ENCODE measurements around the gene DDAH1.

DDAH1 gene

GRCh38 chr1:85323770-85324169, 141.2 kb downstream of the DDAH1 start:
- DNase-seq, result no peak

DNA sequence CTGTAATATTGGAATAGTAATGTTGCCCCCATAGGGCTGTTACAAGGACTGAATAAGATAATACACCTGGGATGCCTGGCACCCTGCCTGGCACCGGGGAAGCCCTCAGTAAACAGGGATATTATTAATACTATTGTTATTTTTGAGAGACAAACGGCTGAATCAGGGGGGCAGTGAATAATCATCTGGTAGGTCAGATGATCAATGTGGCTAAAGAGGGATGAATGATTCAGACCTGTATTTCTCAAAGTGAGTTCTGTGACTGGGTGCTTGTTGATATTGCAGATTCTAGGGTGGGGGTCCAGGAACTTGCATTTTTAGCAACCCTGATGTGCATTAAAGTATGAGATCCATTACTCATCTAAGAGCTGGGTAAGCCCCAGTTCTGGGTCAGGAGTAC, 142.3 kb downstream of the DDAH1 start:
- DNase-seq, result no peak

DNA sequence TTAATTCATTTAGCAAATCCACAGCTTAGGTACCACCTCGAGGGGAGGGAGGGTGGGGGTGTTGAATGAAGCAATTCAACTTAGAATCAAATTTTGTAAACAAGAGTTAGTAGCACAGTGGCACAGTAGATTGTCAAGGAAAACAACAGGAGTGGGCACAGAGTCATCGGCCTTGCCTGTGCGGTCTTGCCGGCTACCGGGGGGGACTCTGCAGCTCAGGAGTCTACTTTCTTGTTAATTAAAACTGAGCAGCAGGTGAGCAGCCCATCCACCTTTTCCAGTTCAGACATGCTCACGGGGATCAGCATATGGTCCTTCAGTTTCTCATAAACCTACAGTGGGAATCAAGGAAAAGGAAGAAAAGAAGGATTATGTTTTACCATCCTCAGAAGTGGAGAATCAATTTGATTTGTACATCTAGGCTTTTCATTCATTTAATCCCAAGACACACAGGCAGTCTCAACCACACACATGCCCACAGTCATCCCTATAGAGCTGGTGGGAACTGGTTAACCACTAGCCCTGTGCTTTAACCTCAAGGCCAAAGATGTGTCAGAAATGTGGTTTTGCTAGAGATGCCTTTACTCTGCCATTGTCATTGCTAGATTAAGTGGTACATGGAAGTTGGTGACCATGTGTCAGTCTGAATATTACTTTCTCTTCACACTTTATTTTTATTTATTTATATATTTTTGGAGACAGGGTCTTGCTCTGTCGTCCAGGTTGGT, 143.6 kb downstream of the DDAH1 start:
- no peak for DNase-seq

- DNase-seq, result no peak
Measured at GRCh38 chr1:85320371-85321131, 144.4 kb downstream of the DDAH1 start.

- DNase-seq, result no peak
Measured at GRCh38 chr1:85319931-85320330, 145.0 kb downstream of the DDAH1 start.

GRCh38 chr1:85319491-85319890, 145.5 kb downstream of the DDAH1 start:
- no peak for DNase-seq

DNA sequence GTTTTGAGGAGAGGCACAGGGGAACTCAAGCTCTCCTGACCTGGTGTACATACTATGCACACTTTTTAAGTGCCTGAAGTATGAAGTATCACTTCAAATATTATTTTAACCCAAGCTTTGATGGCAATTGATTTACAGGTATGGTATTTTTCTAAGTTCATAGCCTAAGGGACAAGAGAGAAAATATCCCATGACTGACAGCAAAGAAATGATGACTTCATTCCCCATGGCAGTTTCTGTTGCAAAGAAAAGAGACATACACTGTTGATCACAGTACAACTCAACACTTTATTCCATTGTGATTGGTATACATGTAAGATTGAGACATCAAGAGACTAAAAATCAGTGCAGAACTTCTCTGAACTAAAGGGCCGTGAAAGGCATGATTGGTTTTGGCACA, 146.7 kb downstream of the DDAH1 start:
- no peak for DNase-seq

- no peak for DNase-seq
Measured at GRCh38 chr1:85317560-85317959, 147.4 kb downstream of the DDAH1 start.

DNA sequence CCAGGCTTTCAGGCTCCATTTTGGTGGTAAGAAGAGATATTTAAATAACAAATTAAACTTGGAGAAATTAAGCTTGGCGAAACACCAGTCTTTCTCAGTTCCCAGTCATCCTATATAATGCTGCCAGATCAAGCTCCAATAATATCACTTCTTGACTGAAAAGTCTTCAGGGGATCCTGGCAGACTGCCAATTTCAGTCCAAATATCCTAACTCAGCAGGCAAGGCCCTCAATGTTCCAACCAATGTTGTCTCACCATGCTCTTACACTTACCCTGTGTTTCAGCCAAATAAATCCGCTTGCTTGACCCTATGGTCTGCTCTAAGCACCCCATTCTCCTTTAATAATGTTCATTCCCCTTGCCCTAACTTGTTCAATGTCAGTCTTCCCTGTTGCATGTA, 148.6 kb downstream of the DDAH1 start:
- no peak for DNase-seq

DNA sequence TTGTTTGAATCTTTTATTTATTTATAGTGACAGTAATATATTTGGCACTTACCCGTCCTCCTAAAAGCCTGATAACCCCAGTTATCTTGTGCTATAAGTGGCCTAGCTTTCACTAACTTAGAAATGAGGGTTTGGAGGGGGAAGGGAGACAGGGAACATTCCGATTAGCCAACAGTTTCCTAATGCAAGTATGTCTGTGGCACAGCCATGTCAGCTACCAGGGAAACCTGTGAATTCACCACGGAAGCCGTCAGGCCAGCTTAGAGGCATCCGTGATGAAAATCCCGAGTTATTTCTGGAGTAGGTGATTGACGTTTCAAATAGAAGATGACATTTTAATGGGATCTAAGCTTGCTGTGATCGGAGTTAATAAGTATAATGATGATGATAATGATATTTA, 149.2 kb downstream of the DDAH1 start:
- DNase-seq, result no peak

DNA sequence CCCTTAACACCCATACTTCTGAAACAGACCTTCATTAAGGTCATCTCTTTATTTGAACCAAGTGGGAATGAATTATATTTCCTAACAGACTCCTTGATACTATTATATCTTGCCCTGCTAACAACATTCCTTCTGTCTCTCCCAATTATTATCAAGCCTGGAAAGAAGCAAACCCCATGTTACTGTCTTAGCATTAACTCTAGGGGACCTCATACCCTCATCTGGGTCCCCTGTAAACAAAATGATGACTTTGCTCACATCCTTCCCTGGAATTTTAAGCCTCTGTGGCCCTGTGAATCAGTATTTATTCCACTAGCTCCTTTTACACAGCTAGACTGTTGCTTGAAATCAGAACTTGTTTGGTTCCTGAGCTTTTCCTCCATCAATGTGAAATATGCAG, 150.2 kb downstream of the DDAH1 start:
- no peak for DNase-seq

DNA sequence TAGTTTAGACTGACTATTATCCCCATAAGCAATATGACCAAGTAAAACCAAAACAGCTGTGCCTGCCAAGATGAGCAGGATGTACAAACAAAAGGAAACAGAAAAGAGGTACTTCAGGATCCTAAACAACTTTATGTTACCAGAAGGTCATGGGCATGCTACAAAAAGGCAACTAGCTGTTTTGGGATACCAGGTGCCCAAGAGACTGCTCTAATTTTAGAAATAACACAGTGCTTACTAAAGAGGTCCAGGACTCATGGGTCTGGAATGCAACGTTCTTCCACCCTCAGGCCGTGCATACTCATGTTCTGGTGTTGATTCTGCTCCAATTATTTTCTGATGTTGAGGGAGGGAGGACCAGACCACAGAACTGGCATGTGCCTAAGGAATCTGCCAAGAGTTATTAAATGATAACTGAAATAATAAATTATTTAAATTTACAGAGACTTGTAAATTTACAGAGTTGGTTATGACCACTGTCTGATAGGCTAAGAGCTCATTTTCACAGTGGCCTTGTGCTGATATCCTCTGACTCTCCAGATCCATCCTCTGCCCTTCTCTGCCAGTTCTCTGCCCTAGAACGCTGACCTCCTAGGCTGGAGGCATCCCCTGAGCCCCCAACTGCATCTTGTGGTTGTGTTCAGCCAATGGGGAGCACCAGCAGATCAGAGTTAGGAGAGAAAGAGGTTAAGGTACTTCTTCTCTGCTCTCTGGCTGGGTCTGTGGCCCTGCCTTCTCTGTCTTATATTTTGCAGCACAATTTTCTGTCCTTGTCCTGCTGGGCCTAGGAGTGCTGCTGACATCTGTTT, 150.9 kb downstream of the DDAH1 start:
- DNase-seq, result no peak

GRCh38 chr1:85311818-85312217, 153.1 kb downstream of the DDAH1 start:
- DNase-seq, result no peak

DNA sequence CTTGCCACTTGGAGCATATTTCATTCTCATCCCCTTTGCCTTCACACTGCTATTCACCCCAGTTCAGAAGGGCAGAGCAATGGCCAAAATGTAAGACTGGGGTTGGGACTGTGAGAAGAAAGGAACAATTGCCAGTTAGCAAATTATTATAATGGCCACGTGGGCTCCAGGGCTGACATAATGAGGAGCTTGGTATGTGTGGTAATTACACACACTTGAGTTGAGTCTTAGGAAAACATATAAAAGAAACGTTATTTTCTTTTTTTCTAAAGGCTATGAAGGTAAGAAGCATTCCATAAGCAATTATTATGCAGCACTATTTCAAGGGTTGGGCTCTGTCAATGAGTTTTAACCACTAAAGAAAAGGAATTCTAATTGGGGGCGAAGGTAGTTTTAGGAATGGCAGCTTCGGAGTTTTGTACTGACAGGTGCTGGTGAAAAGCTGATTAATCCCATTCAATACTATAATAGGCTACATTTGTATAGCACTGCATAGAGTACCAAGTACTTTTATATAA, 156.1 kb downstream of the DDAH1 start:
- DNase-seq, result no peak

GRCh38 chr1:85307987-85308832, 156.7 kb downstream of the DDAH1 start:
- DNase-seq, result peak; percentile 37

- DNase-seq, result no peak
Measured at GRCh38 chr1:85306236-85306635, 158.7 kb downstream of the DDAH1 start.

GRCh38 chr1:85303440-85304162, 161.4 kb downstream of the DDAH1 start:
- no peak for DNase-seq

- no peak for DNase-seq
Measured at GRCh38 chr1:85300140-85300539, 164.8 kb downstream of the DDAH1 start.

DNA sequence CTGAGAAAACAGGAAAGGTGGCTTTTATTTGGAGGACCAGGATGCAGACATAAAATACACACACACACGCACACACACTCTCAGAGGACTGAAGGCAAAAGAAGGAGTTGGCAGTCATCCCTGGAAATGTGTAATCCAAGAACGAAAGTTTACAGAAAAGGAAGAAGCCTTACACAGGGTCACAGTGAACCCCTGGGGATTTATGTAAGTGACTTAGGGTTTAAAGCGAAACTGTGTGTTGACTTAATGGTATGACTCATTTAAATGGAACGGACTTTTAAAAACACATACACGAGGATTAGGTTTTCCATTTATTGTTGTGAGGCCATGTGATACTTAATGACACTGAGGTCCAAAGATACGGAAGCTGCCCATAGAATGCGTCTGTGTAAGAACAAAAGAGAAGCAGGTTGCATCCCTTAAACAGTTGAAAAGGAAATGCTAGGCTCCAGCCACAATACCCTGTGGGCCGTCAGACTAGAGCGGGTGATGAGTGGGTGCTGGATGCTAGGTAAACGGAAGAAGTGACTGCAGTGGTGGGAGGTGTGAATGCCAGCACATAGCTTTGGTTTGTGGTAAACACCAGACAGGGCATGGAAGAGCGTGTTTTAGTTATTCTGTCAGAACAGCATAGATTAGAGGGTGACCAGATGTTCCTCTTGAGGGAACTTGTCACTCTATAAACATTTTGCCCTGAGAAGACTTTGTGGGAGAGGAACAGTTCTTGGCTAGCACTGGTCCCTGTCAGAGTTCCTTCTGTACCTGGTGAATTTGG, 166.9 kb downstream of the DDAH1 start:
- DNase-seq, result peak; percentile 35

DNA sequence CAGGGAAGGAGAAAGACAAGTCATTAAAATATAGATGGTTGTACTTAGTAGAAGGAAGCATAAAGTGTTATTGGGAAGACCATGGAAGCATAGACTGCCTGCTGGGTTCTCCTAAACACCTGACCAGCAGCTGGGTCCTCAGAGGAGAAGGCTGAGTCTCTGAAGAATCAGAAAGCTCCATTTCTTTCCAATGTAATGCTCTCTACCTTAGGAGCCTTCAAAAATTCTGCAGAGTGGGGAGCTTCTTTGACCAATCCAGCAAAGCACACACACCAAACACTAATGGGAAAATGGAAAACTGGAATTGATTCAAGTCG, 167.5 kb downstream of the DDAH1 start:
- no peak for DNase-seq

DNA sequence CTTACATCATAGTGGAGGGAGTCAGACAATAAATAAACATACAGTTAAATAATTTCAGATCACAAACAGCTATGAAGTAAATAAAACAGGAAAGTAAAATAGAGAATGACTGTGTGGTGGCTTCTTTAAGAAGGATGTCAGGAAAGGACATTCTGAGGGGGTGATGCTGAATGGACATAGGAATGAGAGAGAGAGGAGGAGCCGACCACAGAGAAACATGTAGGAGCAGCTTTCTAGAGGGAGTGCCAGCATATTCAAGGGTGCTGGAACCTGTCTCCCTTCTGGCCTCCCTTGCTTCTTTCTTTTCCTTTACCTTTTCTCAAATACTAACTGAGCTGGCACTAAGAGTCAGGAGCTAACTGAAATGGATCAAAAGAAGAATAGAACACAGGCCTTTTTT, 168.0 kb downstream of the DDAH1 start:
- no peak for DNase-seq
